Renal cortex interstitium (tissue), 11 donors: Measurements from ENCODE around the gene RASSF4. TPM values are rescaled to one million over a fixed set of nuclear protein-coding genes. Genes with fewer than 3 reads are reported as not detected.

Experiments used
- DNase-seq, 11 donors: peaks; one replicate each; pipeline ENCODE4 v3.0.0-alpha.2; 2013; ENCODE audit warnings: low read depth in 9 of 11, low spot score in 4 of 11; ENCODE audit errors: extremely low read depth in 1 of 11
- polyA plus RNA-seq, 3 donors: library from polyadenylated mRNA; unstranded; fragments of 120-200 nt; gene quantifications; one replicate each; pipeline ENCODE4 v1.2.1, GENCODE V29; 2013; ENCODE audit not compliant: insufficient read length in 3 of 3

Gene RASSF4
- polyA plus RNA-seq, 3 donors: 25.2 to 40.8 (median 26.8) TPM

DNA sequence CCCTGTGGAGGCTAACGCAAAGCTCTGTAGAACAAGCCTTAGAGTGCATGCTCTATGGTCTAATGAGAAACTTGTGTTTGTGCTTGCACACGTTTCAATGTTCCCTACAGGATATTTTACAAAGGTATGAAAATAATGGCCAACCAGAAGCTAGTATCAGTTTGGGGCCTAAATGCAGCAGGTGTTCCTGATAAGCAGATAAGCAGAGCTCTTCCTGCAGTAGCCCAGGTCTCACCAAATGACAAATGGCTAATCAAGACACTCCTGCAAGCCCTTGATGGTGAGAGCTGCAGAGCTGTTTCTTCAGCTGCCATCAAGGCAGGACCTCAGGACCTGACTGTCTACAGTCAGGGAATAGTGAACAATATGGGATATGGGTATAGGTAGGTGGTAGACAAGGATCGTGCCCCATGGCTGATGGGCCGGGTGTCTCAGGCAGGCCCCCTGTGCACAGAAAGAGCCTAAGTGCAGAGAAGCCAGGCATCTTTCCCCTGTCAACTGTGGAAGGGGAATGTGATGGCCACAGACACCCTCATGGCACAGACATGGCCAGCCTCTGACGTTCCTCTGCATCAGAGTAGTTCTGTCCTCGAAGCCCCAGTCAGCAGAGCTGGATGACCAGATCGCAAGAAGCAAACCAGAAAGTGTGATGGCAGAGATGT, 23.2 kb upstream of the RASSF4 start:
- no peak for DNase-seq

DNA sequence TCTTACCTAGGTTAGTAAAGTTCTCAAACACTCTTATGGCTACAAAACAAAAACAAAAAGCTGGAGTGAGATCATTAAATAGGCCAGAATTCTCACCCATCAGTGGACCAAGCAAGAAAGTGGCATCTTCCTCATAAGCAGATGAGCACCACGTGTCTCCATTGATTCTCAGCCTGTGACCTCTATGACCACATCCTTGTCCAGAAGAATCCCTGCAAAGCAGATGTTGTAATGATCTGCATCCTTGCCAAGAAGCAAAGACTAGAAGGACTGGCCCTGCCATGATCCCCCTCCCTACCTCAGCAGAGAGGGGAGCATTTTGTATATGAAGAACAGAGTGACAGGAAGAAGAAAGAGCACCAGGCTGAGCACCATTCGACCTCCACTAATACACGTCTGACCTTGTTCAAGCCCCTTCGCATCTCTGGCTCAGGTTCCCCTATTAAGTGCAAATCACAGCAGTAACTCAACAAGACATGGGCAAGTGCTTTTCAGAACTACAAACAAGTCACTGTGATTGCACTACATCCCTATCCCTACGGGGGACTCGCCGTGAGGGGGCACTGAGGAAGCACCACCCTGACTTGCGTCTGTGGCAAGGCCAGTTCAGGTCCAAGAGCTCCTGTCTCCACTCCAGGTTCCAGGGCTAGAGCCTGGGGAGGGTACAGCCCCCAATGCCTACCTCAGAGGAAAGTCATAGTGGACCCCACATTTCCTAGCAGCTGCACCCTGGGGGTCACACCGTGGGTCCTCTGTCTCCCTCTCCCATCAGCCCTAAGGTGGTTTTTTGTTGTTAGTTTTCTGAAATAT, 22.2 kb upstream of the RASSF4 start:
- DNase-seq: no peak

DNA sequence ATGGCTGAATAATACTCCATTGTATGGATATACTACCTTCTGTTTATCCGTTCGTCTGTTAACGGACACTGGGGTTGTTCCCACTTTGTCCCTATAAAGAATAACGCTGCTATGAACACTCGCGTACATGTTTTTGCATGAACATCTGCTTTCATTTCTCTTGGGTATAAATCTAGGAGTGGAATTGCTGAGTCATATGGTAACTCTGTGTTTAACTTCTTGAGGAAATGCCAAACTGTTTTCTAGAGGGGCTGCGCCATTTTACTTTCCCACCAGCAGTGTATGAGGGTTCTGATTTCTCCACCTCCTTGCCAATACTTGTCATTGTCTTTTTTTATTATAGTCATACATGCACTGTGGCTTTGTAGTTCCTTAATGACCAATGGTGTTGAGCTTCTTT, 20.6 kb upstream of the RASSF4 start:
- DNase-seq: no peak

DNA sequence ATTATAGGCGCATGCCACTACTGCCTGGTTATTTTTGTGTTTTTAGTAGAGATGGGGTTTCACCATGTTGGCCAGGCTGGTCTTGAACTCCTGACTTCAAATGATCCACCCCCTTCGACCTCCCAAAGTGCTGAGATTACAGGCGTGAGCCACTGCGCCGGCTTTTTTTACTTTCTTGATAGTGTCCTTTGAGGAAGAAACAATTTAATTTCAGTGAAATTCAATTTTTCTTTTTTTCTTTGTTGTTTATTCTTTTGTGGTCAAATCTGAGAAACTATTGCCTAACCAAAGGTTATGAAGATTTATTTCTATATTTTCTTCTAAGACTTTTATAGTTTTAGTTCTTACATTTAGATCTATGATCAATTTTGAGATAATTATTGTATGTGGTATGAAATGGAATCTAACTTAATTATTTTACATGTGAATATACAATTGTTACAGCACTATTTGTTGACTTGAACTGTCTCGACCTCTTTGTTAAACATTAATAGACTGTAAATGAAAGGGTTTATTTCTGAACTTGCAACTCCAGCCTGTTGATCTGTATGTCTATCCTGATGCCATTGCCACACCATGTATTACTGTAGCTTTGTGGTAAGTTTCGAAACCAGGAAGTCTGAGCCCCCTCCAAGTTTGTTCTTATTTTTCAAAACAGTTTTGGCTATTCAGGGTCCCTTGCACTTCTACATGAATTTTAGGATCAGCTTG, 19.8 kb upstream of the RASSF4 start:
- DNase-seq: no peak

DNA sequence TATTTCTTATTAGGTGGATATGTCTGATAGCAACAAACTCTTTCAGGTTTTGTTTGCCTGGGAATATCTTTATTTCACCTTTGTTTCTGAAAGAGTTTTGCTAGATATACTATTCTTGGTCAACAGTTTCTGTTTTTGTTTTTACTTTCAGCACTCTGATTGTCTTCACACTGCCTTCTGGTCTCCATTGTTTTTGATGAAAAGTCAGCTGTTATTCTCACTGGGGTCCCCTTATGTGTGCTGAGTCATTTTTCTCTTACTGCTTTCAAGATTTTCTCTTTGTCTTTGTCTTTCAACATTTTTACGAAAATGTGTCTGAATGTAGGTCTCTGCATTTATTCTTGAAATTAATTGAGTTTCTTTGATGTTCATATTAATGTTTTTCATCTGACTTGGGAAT, 15.2 kb upstream of the RASSF4 start:
- DNase-seq: no peak

DNA sequence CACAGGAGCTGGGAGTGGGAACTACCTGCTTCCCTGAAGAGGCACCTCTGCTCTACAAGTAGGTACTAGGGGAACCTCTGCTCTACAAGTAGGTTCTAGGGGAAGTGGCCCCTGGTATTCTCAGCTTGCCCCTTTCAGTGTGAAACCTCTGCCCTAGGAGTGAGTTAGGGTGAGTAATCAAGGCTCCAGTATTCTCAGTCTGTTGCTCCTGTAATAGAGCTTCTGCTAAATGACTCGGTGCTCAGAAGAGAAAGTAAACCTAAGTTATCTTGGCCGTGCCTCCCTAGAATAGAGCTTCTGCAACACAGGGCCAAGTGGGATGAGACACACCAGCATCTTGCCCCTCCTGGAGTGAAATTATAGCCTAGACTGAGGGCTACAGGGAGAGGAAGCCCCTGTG, 13.4 kb upstream of the RASSF4 start:
- DNase-seq: no peak

DNA sequence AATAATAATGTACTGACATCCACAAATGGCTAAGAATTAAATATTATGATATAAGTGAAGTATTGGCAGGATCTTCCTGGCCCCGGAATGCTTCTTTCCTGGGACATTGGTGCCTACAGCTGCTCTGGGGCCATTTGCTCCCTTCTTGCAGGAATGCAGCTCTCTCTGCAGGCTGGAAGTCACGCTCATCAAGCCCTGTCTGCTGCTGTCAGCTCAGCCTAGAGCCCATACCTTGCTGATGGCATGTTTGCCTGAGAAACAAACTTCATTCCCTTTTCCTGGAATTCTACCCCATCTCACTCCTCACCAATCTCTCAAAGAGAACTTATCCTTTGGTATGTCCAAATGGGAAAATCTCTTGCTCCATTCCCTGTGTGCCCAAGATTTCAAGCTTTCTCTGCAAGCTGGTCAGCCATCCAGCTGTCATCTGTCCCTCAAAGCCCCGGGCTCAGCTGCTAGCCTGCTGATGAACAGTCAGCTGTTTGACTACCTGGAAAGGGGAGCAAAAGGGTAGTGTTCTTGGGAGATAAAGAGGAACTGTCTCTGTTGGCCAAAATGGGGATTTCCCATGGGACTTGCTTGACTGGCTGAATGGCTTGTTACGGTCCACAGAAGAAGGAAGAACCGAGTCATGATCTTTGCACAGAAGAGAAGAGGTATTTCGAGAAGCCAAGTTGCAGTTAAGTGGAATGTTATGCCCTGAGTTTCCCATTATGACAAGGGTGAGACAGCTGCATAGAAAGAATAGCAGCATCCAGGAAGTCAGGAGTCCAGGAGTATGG, 12.0 kb upstream of the RASSF4 start:
- no peak for DNase-seq

DNA sequence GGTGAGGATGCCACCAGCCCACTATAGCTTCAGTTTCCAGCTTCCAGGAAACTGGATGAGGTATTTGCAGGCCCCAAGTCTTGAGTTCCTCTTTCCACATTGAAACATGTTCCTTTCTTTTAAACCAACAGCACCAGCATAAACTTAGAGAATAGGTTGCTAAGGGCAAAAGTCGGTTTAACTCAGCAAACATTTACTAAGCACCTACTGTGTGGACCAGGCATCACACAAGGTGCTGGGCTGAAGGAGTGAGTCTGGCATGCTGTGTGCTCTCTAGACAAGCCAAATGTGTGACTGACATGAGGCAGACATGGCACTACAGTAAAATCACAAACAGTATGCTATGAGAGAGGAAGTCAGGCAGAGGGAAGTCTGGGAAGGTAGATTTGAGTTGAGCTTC, 11.0 kb upstream of the RASSF4 start:
- no peak for DNase-seq

DNA sequence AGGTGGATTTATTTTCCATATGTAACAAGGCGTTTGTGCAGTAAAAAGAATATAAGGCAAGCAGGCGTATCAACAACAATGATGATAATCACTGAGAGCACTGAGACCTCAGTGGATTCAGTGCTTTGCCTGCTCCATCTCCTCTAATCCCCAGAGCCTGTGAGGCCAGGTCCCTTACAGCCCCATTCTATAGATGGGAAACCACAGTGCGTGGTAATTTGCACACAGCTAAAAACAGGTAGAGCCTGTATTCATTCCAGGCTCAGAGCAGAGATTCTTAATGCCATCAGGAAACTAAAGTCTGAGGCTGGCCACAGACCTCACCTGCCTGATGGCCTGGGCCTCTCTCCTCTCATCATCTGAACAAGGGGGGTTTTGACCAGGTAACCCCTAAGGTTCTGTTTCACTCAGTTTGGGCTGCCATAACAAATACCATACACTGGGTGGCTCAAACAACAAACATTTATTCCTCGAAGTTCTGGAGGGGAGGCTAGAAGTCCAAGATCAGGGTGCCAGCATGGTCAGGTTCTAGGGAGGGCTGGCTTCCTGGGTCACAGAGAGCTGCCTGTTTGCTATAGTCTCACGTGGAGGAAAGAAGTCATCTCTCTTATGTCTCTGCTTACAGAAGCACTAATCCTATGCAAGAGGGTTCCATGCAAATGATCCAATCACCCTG, 10.3 kb upstream of the RASSF4 start:
- no peak for DNase-seq

DNA sequence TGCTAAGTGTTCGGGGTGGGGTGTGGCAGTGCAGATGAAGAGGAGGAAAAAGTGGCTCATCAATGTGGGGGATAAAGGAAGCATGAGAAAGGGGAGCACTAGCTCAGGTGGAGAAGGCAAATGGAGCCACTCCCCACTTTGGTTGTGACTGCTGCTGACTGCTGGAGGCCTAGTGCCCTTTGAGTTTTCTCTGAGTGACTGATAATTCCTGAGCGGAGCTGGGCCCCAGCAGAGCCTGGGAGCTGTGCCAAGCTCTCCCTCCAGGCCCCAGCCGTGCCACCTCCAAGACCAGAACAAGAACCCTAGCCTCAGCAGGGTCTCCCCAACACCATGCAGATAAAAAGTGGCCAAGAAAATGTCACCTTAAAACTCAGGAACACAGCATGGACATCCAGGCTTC, 9.7 kb upstream of the RASSF4 start:
- no peak for DNase-seq

DNA sequence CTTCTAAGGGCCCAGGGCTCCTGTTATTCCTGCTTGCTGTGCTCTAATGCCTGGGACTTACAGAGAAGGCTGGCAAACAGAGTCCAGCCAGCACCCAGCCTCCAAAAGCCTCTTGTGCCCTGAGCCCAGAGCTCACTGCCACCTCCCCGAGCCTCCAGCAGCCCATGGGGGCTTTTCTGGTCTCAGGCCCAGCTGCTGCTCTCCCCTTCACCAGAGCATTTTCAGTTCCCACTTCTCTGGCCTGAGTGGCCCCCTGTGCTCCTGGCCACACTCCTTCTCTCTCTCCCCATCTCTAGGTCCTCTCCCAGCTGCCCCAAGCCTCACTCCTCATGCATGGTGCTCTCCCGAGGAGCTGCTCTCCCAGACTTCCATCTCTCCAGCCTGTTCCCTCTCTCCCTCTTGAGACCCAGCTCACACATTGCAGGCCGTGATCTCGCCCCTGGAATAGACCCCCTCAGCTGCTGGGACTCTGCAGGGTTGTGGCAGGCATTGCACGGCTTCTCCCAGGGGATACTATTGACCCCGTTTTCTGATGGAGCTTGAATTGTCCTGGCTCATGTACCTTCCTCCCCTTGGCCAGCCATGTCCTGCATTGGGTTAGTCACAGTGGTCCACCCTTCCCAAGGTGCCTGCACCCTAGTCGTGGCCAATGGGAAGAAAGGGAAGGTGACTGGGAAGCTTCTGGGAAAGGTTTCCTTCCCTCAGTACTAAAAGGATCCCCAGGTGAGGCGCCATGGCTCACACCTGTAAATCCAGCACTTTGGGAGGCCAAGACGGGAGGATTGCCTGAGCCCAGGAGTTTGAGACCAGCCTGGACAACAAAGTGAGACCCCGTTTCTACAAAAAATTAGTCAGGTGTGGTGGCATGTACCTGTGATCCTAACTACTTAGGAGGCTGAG, 9.0 kb upstream of the RASSF4 start:
- DNase-seq: no peak

DNA sequence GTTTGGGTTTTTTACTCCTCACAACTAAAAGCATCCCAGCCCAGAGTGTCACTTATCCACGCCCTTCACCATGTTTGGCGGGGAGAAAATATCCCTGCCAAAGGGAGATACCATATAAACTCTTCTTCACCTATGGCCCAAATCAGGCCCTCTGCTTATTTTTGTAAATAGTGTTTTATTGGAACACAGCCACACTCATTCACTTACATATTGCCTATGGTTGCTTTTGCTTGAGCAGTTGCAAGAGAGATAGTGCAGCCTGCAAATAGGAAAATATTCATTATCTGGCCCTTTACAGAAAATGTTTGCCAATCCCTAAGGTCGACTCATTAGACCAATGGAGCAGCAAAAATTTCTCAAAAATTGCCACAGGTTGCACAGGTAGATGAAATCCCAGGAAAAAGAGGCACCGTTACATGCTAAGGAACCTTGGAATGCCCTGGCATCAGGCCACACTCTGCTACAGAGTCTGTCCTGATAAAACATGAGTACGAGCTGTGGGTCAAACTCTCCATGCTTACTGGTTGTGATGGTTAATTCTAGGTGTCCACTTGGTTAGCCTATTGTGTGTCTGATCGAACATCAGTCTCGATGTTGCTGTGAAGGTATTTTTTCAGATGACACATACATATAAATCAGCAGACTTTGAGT, 7.9 kb upstream of the RASSF4 start:
- DNase-seq: no peak

DNA sequence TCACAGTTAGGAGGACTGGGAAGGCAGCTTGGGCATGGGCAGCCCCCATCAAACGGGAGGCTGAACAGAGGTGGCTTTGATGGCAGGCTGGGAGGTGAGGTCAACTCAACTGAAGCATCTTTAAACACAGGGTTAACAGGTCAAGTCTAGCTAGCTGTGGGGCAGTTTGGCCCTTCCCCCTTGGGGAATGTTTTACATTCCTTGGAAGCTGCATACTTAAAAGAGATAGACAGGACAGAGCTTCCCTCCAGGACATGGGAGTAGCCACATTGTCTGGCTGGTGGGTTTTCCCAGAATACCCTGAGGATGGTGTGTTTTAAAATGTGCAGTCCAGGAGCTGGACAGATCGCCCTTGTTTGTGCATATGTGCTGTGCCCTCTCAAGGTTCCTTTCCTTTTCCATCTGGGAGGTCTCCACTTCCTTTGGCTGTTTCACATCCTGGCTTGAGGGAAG, 6.8 kb upstream of the RASSF4 start:
- DNase-seq: no peak

DNA sequence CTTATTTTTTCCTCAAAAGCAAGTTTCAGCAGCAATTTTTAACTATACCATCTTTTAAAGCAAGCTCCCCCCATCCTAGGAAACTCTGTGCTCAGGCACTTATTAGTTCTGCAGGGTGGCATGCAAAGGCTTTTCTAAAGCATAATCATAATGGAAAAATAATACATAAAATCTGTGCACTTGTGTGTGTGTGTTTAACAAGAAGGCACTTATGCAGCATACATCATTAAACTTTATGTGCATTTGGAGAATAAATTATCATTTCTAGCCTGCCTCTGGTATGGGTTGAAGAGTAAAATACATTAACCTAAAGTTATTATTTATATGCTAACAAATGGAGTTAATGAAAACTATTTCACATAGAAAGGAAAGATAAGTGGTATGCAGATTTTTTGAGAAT, 5.6 kb upstream of the RASSF4 start:
- no peak for DNase-seq

DNA sequence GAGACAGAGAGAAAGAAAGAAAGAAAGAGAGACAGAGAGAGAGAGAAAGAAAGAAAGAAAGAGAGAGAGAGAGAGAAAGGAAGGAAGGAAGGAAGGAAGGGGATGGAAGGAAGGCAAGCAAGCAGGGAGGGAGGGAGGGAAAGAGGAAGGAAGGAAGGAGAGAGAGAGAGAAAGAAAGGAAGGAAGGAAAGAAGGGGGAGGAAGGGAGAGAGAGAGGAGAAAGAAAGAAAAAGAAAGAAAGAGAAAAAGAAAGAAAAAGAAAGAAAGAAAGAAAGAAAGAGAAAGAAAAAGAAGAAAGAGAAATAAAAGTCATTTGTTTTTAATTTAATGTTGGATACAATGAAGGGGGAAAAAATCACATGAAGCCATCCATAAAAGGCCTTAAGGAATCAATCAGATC, 4.6 kb upstream of the RASSF4 start:
- DNase-seq: no peak

DNA sequence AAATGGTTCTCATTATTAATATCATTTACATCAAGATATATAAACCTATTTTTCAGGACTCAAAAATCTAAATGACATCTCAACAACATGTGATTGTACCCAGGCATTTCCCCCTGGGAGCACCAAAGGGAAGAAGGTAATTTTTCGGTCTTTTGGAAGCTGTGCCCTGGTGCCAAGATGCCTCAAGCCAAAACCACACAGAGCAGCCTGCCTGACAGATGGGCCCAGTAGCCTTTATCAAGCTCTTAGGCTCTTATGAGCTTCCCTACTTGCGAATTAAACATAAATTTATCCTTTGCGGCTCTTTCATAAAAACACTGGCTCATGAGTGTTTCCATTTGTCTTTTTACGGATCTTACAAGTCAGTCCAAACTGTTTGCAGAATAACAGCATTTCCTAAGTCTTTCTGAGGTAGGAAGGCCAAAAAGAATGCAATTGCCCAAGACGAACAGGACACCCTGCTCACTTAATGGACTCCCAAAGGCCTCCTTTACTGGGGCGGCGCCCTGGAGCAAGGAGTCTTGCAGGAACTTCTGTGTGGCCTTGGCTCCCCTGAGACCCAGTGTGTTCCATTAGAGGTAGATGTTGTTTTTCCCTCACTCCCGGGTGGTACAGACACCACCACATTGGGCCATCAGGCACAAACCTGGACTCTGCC, 4.1 kb upstream of the RASSF4 start:
- DNase-seq: no peak

DNA sequence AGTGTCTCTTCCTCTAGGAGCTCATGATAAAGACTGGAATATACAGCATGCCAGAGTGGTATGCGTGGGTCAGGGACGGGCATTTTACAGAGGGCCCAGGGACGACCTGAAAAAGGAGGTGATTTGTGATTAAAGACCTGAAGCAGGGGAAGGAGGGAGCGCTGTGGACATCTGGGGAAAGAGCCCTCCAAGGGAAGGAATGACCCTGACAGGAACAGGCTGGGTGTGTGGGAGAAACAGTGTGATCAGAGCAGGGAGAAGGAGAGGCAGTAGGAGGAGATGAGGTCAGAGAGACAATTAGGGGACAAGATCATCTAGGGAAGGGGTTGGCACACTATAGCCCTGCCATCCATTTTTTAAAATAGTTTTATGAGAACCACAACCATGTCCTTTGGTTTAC, 3.4 kb upstream of the RASSF4 start:
- no peak for DNase-seq
